Measurements from ENCODE around the gene LCE1A.

The LCE1A gene, protein sequence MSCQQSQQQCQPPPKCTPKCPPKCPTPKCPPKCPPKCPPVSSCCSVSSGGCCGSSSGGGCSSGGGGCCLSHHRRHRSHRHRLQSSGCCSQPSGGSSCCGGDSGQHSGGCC

DNA sequence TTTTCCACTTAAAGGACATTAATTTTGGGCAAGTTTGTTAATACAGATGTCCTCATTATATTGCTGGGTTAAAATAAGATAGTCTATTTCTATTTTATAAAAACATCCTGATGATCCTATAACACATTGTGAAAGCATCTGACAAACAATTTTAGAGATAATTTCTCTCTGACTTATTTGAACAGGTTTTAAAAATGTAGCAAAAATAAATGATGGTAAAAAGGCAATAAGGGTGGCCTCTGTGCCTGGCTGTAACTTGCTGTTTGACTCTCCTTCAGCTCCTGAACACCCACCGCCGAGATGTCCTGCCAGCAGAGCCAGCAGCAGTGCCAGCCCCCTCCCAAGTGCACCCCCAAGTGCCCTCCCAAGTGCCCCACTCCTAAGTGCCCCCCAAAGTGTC lies at the start of gene LCE1A:
Gene LCE1A, plus strand, starts transcription at position 301 of the 400 bp plus-strand sequence. Its CDS starts 0 bp downstream, at position 301.
- no peak for DNase-seq (ENCODE audit: low read depth in 1 of 2, low spot score in 1 of 2)

DNA sequence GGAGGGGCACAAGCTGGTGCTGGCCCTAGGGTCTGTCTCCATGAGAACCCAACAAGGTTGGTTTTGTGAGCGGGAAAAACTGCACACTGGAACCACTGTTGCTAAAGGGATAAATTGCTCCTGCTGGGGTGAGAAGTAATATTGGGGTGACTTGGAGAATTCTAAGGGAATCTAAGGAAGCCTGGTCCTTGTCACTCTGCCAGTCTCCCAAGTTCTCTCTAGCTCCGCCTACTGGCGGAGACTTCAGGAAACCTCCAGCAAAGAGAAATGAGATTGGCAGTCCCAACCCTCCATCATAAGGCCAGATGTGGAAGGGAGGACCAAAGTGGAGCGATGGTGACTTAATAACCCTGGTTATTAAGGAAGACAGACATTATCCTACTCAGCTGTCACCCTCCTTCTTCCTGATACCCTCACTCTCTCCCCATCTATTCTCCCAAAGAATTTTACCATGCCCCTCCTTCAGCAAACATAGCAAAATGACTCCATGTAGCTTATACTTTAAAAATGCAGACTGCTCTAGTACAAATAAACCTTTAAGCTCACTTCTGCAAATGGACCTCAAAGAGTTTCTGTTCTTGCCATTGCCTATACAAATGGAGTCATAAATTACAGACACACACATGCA lies 49.6 kb upstream of the LCE1A start:
- DNase-seq (ENCODE audit: low read depth in 1 of 2, low spot score in 1 of 2), result no peak

DNA sequence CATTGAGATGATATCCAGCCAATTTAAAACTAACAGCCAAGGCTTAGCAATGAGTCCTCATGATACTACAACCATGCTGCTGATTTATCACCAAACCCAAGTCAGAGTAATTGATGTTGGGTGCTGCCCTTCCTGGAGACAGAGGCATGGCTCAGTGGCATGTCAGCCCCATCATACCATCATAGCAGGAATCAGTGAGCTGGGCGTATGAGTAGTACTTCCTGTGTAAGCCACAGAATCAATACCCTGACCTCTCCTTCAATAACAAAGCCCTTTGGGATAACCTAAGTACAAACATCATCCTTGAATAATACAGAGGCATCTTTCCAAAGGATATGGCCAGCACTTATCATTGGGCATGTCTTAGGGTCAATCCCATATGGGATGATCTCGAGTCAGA lies 44.2 kb upstream of the LCE1A start:
- DNase-seq (ENCODE audit: low read depth in 1 of 2, low spot score in 1 of 2), result no peak

DNA sequence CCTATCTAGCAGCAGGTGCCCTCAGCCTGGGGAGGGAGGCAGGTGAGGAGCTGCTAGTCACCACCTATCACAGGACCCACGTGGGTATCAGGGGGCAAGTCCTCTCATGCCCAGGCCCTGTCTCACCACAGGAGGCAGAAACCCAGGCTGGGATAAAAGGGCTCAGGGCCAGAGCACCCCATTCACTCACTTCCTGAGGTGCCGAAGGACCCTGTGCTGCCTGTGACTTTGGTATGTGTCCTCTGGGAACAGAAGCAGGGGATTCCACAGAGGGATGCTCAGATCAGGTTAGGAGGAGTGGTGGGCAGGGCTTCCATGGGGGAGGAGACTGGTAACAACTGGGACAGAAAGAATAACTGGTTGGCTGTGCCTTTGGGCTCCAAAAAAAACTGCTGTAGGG lies 41.2 kb upstream of the LCE1A start, which contains the start of gene LCE1E:
Gene LCE1E, plus strand, starts transcription at position 181 of the 400 bp plus-strand sequence. CDS start 1,043 bp downstream, outside the sequence.
- no peak for DNase-seq (ENCODE audit: low read depth in 1 of 2, low spot score in 1 of 2)

DNA sequence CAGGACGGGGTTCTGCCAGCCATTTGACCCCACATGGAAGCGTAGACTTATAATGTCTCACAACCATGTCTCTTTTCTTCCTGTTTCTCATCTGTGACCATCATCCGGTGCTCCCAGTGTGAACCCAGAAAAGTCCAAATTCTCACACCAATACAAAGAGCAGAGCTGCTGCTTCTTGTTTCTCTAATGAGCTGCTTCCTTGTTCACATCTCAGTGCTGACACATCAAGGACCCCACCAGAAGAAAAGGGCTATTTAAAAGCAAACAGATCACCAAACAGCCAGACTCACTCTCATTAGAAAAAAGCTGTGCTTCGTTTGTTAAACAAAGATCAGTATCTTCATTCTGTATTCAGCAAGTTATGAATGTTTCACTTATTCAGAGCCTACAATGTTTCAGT lies 31.6 kb upstream of the LCE1A start:
- no peak for DNase-seq (ENCODE audit: low read depth in 1 of 2, low spot score in 1 of 2)

DNA sequence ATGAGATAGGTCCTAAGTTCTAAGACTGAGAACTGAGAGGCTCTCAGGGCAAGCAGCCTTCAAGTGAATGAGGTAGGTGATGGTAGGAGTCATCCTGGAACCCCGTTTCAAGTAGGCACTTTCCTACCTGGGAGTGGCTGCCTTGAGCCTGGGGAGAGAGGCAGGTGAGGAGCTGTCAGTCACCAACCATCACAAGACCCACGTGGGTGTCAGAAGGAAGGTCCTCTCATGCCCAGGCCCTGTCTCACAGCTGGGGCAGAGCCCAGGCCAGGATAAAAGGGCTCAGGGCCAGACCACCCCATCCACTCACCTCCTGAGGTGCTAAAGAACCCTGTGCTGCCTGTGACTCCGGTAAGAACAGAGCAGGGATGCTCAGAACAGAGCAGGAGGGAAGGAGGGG lies 30.9 kb upstream of the LCE1A start, which contains the start of gene LCE1D:
Gene LCE1D, plus strand, starts transcription at position 301 of the 400 bp plus-strand sequence. CDS start 1,074 bp downstream, outside the sequence.
- no peak for DNase-seq (ENCODE audit: low read depth in 1 of 2, low spot score in 1 of 2)

DNA sequence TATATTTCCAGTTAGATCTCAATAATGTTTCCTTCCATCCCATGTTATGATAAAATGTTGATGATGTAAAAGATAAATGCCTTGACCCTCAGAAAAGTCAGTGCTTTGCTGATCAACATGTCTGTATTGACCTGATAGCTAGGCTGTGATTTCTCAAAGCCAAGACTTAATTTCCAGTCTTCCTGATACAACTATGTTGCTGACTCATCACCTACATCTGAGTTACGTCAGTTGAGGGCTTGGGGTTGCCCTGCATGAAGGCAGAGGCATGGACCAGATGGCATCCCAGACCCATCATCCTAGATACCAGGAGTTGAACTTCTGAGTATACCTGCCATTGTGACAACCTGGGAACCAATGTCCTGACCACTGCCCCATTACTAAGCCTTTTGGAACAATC lies 25.9 kb upstream of the LCE1A start:
- no peak for DNase-seq (ENCODE audit: low read depth in 1 of 2, low spot score in 1 of 2)

DNA sequence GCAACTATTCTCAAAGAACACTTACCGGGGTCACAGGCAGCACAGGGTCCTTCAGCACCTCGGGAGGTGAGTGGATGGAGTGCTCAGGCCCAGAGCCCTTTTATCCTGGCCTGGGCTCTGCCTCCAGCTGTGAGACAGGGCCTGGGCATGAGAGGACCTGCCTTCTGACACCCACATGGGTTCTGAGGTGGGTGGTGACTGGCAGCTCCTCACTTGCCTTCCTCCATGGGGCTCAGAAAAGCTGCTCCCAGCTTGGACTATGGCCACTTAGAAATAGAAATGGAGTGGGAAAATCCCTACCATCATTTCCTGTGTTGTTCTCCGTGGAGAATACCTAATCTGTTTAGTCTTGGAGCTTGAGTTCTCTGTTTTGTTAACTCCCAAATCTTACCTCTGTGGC lies 20.7 kb upstream of the LCE1A start, which contains the start of gene LCE1C:
Gene LCE1C, minus strand, starts transcription at position 76 of the 400 bp plus-strand sequence. CDS start 1,173 bp downstream, outside the sequence.
- DNase-seq (ENCODE audit: low read depth in 1 of 2, low spot score in 1 of 2), result no peak

DNA sequence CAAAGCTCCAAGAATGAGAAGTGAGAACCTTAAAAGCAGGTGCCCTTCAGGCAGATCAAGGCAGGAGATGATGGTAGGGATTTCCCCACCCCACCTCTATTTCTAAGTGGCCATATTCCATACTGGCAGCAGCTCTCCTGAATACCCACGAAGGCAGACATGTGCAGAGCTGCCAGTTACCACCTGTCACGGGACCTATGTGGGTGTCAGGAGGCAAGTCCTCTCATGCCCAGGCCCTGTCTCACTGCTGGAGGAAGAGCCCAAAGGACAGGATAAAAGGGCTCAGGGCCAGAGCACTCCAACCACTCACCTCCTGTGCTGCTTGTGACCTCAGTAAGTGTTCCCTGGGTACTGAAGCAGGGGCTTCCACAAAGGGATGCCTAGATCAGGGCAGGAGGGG lies 16.2 kb upstream of the LCE1A start:
- DNase-seq (ENCODE audit: low read depth in 1 of 2, low spot score in 1 of 2), result no peak

DNA sequence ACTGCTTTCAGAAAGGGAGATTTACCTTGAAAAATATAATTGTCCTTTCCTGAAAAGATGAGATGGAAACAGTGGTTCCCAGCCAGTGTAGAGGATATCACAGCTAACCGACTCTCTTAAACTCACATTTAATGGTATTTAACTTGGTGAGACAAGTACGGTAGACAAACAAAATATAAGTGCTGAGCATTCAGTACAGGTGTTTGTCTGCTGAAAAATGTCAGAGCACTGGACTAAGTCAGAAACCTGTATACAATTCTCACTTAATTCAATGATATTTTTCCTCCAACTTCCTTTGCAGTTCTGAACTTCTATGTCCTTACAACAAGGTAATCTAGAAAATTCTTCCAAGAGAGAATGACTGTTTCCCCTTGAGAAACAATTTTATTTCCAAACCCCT lies 15.6 kb upstream of the LCE1A start, which contains the start of gene LCE1B:
Gene LCE1B, plus strand, starts transcription at position 301 of the 400 bp plus-strand sequence. CDS start 476 bp downstream, outside the sequence.
- DNase-seq (ENCODE audit: low read depth in 1 of 2, low spot score in 1 of 2), result no peak

DNA sequence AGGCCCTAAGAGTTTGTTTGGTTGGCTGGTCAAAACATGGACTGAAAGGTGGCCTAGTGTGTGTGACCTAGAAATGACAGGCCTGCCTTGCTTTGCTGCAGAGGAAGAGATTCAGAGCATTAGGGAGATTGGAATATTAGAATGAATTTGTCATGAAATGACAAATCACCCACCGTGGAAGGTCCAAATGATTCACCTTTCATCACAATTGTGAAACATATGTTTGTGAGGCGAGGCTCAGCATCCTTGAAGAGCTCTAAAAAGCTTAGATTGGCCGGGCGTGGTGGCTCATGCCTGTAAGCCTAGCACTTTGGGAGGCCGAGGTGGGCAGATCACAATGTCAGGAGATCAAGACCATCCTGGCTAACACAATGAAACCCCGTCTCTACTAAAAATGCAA lies 10.0 kb upstream of the LCE1A start:
- no peak for DNase-seq (ENCODE audit: low read depth in 1 of 2, low spot score in 1 of 2)

DNA sequence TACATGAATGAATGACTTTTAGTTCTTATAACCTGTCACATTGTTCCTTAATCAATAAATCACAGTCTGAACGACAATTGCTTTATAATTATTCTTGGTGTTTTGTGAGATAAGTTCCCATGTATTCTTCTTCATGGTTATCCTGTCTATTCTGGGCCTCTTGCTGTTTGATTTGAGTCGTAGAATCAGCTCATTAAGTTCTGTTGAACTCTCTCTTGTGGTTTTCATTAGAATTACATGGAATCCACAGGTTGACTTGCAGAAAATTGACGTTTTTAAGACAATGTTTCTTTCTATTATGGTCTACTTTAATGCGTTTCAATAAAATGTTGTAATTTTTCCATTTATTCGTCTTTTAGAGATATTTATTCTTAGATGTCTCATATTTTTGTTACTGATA lies 4.0 kb upstream of the LCE1A start:
- no peak for DNase-seq (ENCODE audit: low read depth in 1 of 2, low spot score in 1 of 2)

DNA sequence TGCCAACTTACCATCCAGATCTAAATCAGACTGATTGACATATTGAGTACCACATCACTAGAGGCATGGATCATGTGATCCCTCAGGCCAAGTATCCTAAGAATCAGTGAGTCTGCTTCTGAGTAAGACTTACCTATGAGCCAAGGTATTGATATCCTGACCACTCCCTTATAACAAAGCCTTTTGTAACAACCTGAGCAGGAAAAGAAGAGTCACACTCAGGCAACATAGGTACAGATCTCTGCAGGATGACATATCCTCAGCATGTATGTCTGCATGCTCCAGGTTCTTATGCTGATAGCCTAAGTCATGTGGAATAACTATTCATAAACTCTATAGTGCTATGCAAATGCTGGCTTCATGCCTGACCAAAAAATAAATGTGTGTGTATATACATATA lies 2.3 kb upstream of the LCE1A start:
- DNase-seq (ENCODE audit: low read depth in 1 of 2, low spot score in 1 of 2), result no peak

DNA sequence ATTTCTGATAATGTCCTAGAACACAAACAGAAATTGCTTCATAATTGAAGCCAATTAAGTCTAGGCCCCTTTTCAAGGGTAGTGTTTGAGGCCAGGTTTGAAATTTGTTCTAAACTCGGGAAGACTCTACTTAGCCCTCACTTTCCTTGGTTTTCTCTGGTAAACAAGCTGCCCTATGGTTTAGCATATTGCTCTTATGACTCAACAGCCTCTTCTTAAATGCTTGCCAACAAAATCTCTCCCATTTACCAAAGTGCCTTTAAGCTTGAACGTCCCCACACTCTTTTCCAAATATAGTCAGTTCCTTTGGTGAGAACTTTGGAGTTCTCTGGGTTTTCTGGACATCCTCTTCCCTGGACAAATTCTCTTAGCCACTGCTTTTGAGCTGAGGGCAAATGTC lies 9.6 kb downstream of the LCE1A start:
- DNase-seq (ENCODE audit: low read depth in 1 of 2, low spot score in 1 of 2), result no peak

DNA sequence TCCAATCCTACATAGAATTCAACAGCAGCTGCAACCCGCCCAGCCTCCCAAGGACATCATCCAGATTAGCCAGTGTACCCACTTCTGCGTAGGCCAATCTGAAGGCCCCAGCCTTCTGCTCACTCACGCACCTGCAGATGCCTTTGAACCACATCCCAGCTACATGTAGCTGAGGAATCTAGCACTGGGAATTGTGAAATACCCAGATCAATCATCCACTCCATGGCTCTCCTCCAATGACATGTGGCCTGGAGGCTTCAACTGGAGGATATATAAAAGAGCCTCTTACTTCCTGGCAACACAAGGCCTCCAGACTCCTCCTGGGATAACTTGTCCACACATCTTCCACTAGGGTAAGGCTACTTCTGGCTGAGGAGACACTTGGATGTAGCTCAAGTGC lies 15.3 kb downstream of the LCE1A start, which contains the start of gene LCE6A:
Gene LCE6A, plus strand, starts transcription at position 301 of the 400 bp plus-strand sequence. CDS start 665 bp downstream, outside the sequence.
- DNase-seq (ENCODE audit: low read depth in 1 of 2, low spot score in 1 of 2), result no peak

DNA sequence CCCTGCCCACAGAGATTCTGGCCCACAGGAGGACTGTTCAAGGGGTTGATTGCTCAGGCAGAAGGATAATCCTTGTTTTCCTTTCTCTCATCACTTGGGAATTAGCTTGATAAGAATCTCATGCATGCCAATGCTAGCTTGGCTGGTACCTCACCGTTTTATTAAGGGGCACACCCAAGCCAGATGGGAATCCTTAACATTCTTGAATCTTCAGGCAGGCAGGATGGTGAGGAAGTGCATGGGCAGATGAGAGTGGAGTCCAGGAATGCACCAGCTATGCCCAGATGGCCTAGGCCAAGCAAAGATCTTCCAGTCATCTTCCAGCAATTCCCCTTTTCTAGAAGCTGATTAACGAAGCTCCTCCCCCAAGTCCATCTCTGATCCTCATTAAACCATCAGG lies 28.4 kb downstream of the LCE1A start:
- no peak for DNase-seq (ENCODE audit: low read depth in 1 of 2, low spot score in 1 of 2)

DNA sequence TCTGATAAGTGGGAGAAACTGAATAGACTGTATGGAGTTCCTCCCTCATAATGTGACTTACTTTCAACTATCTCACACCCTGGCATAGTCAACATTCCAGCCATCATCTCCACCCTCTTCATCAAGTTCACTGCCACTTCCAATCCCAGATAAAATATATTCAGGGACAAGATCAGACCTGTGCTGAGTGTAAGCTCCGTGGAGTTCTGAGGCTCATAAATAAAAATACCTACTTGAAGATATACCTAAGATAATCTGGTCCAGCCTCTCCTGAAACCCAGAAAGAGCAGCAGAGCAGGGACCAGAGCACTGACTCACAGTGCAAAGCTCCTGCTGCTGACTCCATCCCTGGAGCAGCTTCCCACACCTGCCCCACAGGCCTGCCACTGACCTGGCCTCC lies 30.8 kb downstream of the LCE1A start:
- no peak for DNase-seq (ENCODE audit: low read depth in 1 of 2, low spot score in 1 of 2)

DNA sequence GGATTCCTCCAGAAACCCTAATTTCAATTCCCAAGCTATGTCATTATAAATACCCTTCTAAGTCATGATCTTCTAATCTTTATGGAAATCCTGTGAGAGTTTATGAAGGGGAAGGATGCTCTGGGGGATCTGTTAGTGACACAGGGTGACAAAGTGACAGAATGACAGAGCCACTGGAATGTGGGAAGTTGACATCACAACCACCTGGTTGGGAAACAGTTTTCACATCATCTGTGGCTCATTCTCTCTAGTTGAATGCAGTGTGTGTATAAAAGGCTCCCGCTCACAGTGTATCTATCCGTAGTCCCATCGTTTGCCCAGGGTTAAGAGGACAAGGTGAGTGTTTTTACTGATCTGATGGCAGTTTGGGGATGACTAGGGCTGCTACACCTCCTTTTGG lies 32.4 kb downstream of the LCE1A start, which contains the start of gene LCE7A:
Gene LCE7A, plus strand, starts transcription at position 301 of the 400 bp plus-strand sequence. CDS start 702 bp downstream, outside the sequence.
- no peak for DNase-seq (ENCODE audit: low read depth in 1 of 2, low spot score in 1 of 2)

DNA sequence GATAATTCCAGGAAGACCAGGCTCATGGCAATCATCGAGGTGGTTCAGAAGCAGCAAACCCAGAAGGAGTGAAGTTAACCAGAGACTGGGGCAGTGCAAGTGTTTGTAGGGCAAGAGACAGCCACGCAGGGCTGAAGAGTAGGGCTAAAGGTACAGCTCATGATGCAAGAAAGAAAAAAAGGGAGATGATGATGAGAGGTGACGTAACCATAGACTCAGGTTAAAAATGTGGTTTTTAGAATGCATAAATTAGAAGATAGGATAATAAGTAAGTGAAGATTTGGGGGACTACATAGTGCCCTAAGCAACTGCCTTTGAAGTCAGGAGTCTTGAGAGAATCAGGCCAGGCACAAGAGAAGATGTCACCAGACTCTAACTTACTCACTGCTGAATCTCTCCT lies 32.9 kb downstream of the LCE1A start:
- DNase-seq (ENCODE audit: low read depth in 1 of 2, low spot score in 1 of 2), result no peak

DNA sequence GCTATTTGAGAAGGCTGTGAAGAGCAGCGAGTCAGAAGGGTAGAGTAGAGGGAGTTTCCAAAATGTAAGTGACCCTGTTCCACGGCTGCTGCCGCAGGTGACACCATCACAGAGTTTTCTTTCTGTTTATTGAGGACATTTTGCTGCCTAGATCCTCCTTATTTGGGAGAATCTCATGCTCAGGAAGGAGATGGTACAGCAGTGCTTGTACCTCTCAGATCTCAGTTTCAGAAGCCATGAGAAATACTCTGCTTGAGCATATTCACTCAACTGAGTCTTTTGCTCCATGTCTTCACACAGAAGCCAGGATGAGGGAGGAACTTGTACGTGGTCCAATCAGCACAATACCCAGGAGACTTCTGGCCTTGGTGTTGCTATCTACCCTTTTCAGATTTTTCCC lies 34.1 kb downstream of the LCE1A start:
- DNase-seq (ENCODE audit: low read depth in 1 of 2, low spot score in 1 of 2), result no peak

DNA sequence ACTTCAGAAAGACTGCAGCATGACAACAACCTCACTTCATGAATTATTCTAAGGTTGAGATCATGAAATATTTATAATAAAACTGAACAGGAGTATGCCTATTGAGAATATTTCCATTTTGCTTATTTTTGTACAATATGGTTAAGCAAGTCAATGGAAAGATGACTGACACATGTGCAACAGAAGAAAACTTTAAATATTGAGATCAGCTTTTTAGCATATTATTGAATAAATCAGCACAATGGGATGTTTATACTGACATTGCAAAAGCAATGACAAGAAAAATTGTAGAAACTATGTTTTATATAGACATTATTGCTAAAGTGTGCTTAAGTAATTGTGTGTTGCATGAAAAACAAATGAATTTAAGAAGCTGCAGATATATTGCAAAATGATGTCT lies 37.2 kb downstream of the LCE1A start:
- no peak for DNase-seq (ENCODE audit: low read depth in 1 of 2, low spot score in 1 of 2)

DNA sequence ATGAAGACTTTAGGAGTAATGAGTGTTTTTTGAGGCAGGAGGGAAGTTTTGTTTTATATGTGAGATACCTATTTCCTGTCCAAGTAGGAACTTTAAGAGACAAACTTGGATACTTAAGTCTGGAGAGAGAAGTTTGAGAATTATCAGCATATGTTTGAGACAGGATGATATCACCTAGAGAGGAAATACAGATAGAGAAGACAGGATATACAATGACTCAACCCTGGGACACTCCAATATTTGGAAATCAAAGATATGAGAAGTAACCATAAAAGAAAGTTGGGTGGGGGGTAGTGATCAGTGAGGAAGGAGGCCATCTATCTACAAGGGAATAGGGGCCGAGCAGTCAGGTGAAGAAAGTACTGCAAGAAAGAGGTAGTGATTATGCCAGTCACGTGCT lies 39.0 kb downstream of the LCE1A start:
- DNase-seq (ENCODE audit: low read depth in 1 of 2, low spot score in 1 of 2), result no peak

All from activated T-helper 1 cell treated with anti-CD3 and anti-CD28 coated beads, Interleukin-2, amount 50 U/mL, for 16 hours (primary cell).